Loucy (cell line): ENCODE results near the gene HBEGF.

Experiments used
- H2AFZ ChIP-seq: fragments of 200-600 bp; sonication (generic); 2 replicates; pipeline ENCODE4 v1.6.0; 2016; ENCODE audit warnings: antibody characterized with exemption, mild to moderate bottlenecking, low read length, moderate library complexity
- H3F3A ChIP-seq: fragments of 200-600 bp; 2 replicates; pipeline ENCODE4 v1.6.0; 2016; ENCODE audit warnings: antibody characterized with exemption, low read depth, mild to moderate bottlenecking
- H3K27me3 ChIP-seq: fragments of 200-600 bp; sonication (generic); 2 replicates; pipeline ENCODE4 v1.6.1; 2014; ENCODE audit warnings: low read length, mild to moderate bottlenecking; ENCODE audit not compliant: insufficient read depth, poor library complexity, severe bottlenecking
- H3K36me3 ChIP-seq: fragments of 200-600 bp; sonication (generic); 2 replicates; pipeline ENCODE4 v1.6.1; 2016; ENCODE audit warnings: low read length; ENCODE audit not compliant: insufficient read depth
- H3K4me1 ChIP-seq: fragments of 200-600 bp; sonication (generic); 2 replicates; pipeline ENCODE4 v1.5.1; 2014; ENCODE audit warnings: low read length, mild to moderate bottlenecking; ENCODE audit not compliant: insufficient read depth, poor library complexity, severe bottlenecking
- H3K4me2 ChIP-seq: fragments of 200-600 bp; sonication (generic); 2 replicates; pipeline ENCODE4 v1.6.0; 2014; ENCODE audit warnings: antibody characterized with exemption, low read length, low read depth, mild to moderate bottlenecking; ENCODE audit not compliant: poor library complexity, severe bottlenecking
- H3K4me3 ChIP-seq: fragments of 200-600 bp; sonication (generic); 2 replicates; pipeline ENCODE4 v1.5.1; 2014; ENCODE audit warnings: low read length, mild to moderate bottlenecking, mixed read lengths; ENCODE audit not compliant: poor library complexity, severe bottlenecking
- H3K79me2 ChIP-seq: fragments of 200-600 bp; sonication (generic); 2 replicates; pipeline ENCODE4 v1.6.1; 2014; ENCODE audit warnings: low read length; ENCODE audit not compliant: insufficient read depth
- H3K9ac ChIP-seq: fragments of 200-600 bp; sonication (generic); 2 replicates; pipeline ENCODE4 v1.6.0; 2014; ENCODE audit warnings: mild to moderate bottlenecking, low read depth, low read length, moderate library complexity; ENCODE audit not compliant: poor library complexity, severe bottlenecking
- H3K9me2 ChIP-seq: fragments of 200-600 bp; sonication (generic); replicated peaks from 2 replicates; pipeline ENCODE4 v1.6.1; 2016; ENCODE audit warnings: low read depth, low read length, mixed read lengths
- H3K9me3 ChIP-seq: fragments of 200-600 bp; sonication (generic); 2 replicates; pipeline ENCODE4 v1.6.1; 2014; ENCODE audit warnings: mild to moderate bottlenecking, antibody characterized with exemption, low read length, low read depth; ENCODE audit not compliant: insufficient read depth
- H4K20me1 ChIP-seq: fragments of 200-600 bp; sonication (generic); 2 replicates; pipeline ENCODE4 v1.6.0; 2014; ENCODE audit warnings: antibody characterized with exemption, low read length, mild to moderate bottlenecking; ENCODE audit not compliant: insufficient read depth, poor library complexity, severe bottlenecking
- CTCF ChIP-seq: fragments of 200-600 bp; sonication (generic); conservative IDR thresholded peaks from 2 replicates; pipeline ENCODE4 v1.5.1; 2014; ENCODE audit warnings: mild to moderate bottlenecking, antibody characterized with exemption, low read length
- EZH2phosphoT487 ChIP-seq: fragments of 200-600 bp; IDR thresholded peaks from 2 replicates; pipeline ENCODE4 v1.6.1; 2018; ENCODE audit warnings: antibody characterized with exemption, mild to moderate bottlenecking, moderate library complexity, borderline replicate concordance

The HBEGF gene

GRCh38 chr5:140336388-140336787 lies 10.0 kb downstream of the HBEGF start:
- Histone ChIP-seq H3K4me1 (peaks cover 5% of the 10 kb centered on the region), H2AFZ (no peak overlapping the region), H3K4me2 (no peak overlapping the region), H3K9ac (no peak overlapping the region), H3K4me3 (no peak overlapping the region), H3K27me3 (no peaks in the 10 kb centered on the region), H3K9me2 (no peaks in the 10 kb centered on the region), H4K20me1 (no peaks in the 10 kb centered on the region), H3F3A (no peaks in the 10 kb centered on the region), H3K36me3 (no peaks in the 10 kb centered on the region), H3K79me2 (no peaks in the 10 kb centered on the region), H3K9me3 (no peaks in the 10 kb centered on the region)
- TF ChIP-seq CTCF (no peak), EZH2phosphoT487 (no peak)

DNA sequence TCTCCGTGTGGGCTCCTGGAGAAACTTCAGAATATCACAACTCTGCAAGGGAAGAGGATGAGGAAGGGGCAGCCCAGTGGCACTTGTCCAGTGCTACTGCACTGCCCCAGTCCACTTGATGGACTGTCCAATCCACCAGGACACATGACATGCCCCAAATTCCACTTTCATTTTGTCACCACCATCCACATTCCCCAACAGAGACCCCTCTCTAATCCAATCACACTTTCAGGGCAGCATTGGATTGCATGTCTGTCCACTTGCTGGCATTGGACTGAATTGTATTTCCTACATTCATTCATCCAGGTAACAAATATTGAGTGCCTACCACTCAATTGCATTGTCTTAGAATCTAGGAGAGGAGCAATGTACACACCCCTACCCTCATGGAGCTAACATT lies 14.8 kb downstream of the HBEGF start:
- H3K9me2 ChIP-seq, result no peaks in the 10 kb centered on the region

DNA sequence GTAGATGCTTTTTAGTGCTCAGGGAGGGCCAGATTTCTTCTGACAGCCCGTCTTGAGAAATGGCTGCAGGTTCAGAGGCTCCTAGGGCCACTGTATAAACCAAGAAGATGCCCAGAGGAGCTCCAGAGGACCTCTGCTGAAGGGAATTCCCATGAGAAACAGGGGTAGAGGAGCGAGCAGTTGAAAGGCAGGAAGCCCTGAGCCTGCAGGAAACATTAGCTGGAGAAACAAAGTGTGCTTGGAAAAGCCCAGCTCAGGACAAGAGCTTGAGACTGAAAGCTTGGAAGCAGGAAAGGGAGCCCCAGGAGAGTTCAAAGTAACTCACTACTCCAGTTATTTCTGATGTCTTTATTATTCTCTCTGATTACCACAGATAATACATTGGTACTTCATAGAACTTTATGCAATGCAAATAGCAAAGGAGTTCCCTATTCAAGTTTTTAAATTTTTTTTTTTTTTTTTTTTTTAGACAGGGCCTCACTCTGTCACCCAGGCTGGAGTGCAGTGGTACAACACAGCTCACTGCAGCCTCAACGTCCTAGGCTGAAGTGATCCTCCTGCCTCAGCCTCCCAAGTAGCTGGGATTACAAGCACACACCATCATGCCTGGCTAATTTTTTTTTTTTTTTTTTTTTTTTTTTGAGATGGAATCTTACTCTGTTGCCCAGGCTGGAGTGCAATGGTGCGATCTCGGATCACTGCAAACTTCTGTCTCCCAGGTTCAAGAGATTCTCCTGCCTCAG lies 16.5 kb downstream of the HBEGF start:
- no peaks in the 10 kb centered on the region for H3F3A ChIP-seq
- no peak overlapping the region for H2AFZ ChIP-seq
- no peaks in the 10 kb centered on the region for H4K20me1 ChIP-seq
- no peaks in the 10 kb centered on the region for H3K9me3 ChIP-seq
- no peaks in the 10 kb centered on the region for H3K79me2 ChIP-seq
- H3K4me3 ChIP-seq, result no peak overlapping the region
- no peaks in the 10 kb centered on the region for H3K36me3 ChIP-seq
- H3K27me3 ChIP-seq, result no peaks in the 10 kb centered on the region
- no peaks in the 10 kb centered on the region for H3K9me2 ChIP-seq
- no peaks in the 10 kb centered on the region for H3K4me1 ChIP-seq
- H3K4me2 ChIP-seq, result no peak overlapping the region
- TF ChIP-seq CTCF (no peak), EZH2phosphoT487 (no peak)
- H3K9ac ChIP-seq, result no peak overlapping the region

More for the DNA sequence above, 14.8 kb downstream of the HBEGF start:
- no peaks in the 10 kb centered on the region for H4K20me1 ChIP-seq
- H3F3A ChIP-seq, result no peaks in the 10 kb centered on the region
- no peak overlapping the region for H2AFZ ChIP-seq
- H3K4me1 ChIP-seq, result no peaks in the 10 kb centered on the region
- H3K9me3 ChIP-seq, result no peaks in the 10 kb centered on the region
- H3K9ac ChIP-seq, result no peak overlapping the region
- H3K79me2 ChIP-seq, result no peaks in the 10 kb centered on the region
- no peaks in the 10 kb centered on the region for H3K27me3 ChIP-seq
- no peak overlapping the region for H3K4me2 ChIP-seq
- no peak overlapping the region for H3K4me3 ChIP-seq
- TF ChIP-seq EZH2phosphoT487, result no peak
- TF ChIP-seq CTCF, result no peak
- no peaks in the 10 kb centered on the region for H3K36me3 ChIP-seq
